ENCODE results near the gene CILP.

CILP gene

GRCh38 chr15:65175511-65175910 is 35.8 kb downstream of the CILP start:
- no peaks in the 10 kb centered on the region for H3K27me3 ChIP-seq (ENCODE audit: low read length)
- no peak overlapping the region for H3K27ac ChIP-seq (ENCODE audit: low read depth, low read length)
- no peak overlapping the region for H3K4me3 ChIP-seq (ENCODE audit: insufficient read depth, low read length, poor library complexity, severe bottlenecking)
- no peak overlapping the region for H3K9ac ChIP-seq (ENCODE audit: low read length)
- TF ChIP-seq CTCF (IDR thresholded peaks at IDR 0.05; ENCODE audit: insufficient read depth, low read length, poor library complexity, severe bottlenecking) (no peak), EZH2phosphoT487 (conservative IDR thresholded peaks at IDR 0.05; ENCODE audit: low read length) (no peak)
- no peak overlapping the region for H2AFZ ChIP-seq (ENCODE audit: low read depth, low read length, severe bottlenecking)
- no peaks in the 10 kb centered on the region for H4K20me1 ChIP-seq (ENCODE audit: low read depth, low read length)
- H3K9me2 ChIP-seq (replicated peaks; ENCODE audit: insufficient read depth, low read length): no peaks in the 10 kb centered on the region
- peaks cover 4% of the 10 kb centered on the region; the same call in 1 of the 2 replicates for H3F3A ChIP-seq (ENCODE audit: insufficient read depth)
- no peak overlapping the region for H3K4me2 ChIP-seq (ENCODE audit: low read depth, low read length, poor library complexity, severe bottlenecking)
- H3K79me2 ChIP-seq (ENCODE audit: insufficient read depth, low read length): peaks cover 14% of the 10 kb centered on the region
- no peaks in the 10 kb centered on the region for H3K9me3 ChIP-seq (ENCODE audit: insufficient read depth, low read length)
- H3K36me3 ChIP-seq (ENCODE audit: low read length): peaks cover 22% of the 10 kb centered on the region; the same call in 1 of the 2 replicates

GRCh38 chr15:65174509-65174908 is 36.8 kb downstream of the CILP start:
- Histone ChIP-seq H4K20me1 (ENCODE audit: low read depth, low read length) (no peaks in the 10 kb centered on the region), H3K27ac (ENCODE audit: low read depth, low read length) (no peak overlapping the region), H3F3A (ENCODE audit: insufficient read depth) (peaks cover 4% of the 10 kb centered on the region; the same call in 1 of the 2 replicates), H2AFZ (ENCODE audit: low read depth, low read length, severe bottlenecking) (no peak overlapping the region), H3K9ac (ENCODE audit: low read length) (no peak overlapping the region), H3K36me3 (ENCODE audit: low read length) (peaks cover 17% of the 10 kb centered on the region; the same call in 1 of the 2 replicates), H3K79me2 (ENCODE audit: insufficient read depth, low read length) (peaks cover 9% of the 10 kb centered on the region), H3K4me3 (ENCODE audit: insufficient read depth, low read length, poor library complexity, severe bottlenecking) (no peak overlapping the region), H3K9me3 (ENCODE audit: insufficient read depth, low read length) (no peaks in the 10 kb centered on the region), H3K4me2 (ENCODE audit: low read depth, low read length, poor library complexity, severe bottlenecking) (no peak overlapping the region), H3K9me2 (replicated peaks; ENCODE audit: insufficient read depth, low read length) (no peaks in the 10 kb centered on the region), H3K27me3 (ENCODE audit: low read length) (no peaks in the 10 kb centered on the region)
- TF ChIP-seq CTCF (IDR thresholded peaks at IDR 0.05; ENCODE audit: insufficient read depth, low read length, poor library complexity, severe bottlenecking) (no peak), EZH2phosphoT487 (conservative IDR thresholded peaks at IDR 0.05; ENCODE audit: low read length) (no peak)

- no peak overlapping the region for H3K4me2 ChIP-seq (ENCODE audit: low read depth, low read length, poor library complexity, severe bottlenecking)
Observed at GRCh38 chr15:65172531-65172930, 38.7 kb downstream of the CILP start.

More at GRCh38 chr15:65172531-65172930, 38.7 kb downstream of the CILP start:
- H3K27ac ChIP-seq (ENCODE audit: low read depth, low read length): no peak overlapping the region
- H4K20me1 ChIP-seq (ENCODE audit: low read depth, low read length): no peaks in the 10 kb centered on the region
- peaks cover 9% of the 10 kb centered on the region; the same call in 1 of the 2 replicates for H3K79me2 ChIP-seq (ENCODE audit: insufficient read depth, low read length)
- H3K27me3 ChIP-seq (ENCODE audit: low read length): no peaks in the 10 kb centered on the region
- TF ChIP-seq CTCF (IDR thresholded peaks at IDR 0.05; ENCODE audit: insufficient read depth, low read length, poor library complexity, severe bottlenecking): no peak
- no peak for TF ChIP-seq EZH2phosphoT487 (conservative IDR thresholded peaks at IDR 0.05; ENCODE audit: low read length)
- H3K36me3 ChIP-seq (ENCODE audit: low read length): peaks cover 6% of the 10 kb centered on the region; the same call in 1 of the 2 replicates
- H3K4me3 ChIP-seq (ENCODE audit: insufficient read depth, low read length, poor library complexity, severe bottlenecking): no peak overlapping the region
- no peaks in the 10 kb centered on the region for H3K9me2 ChIP-seq (replicated peaks; ENCODE audit: insufficient read depth, low read length)
- no peak overlapping the region for H2AFZ ChIP-seq (ENCODE audit: low read depth, low read length, severe bottlenecking)
- H3K9me3 ChIP-seq (ENCODE audit: insufficient read depth, low read length): no peaks in the 10 kb centered on the region
- H3K9ac ChIP-seq (ENCODE audit: low read length): no peak overlapping the region
- no peaks in the 10 kb centered on the region for H3F3A ChIP-seq (ENCODE audit: insufficient read depth)

Measured in SU-DHL-6 (cell line).